Heart right ventricle (tissue), 16 donors: Measurements from ENCODE around the gene CPVL. TPM values are rescaled to one million over a fixed set of nuclear protein-coding genes. Genes with fewer than 3 reads are reported as not detected.

Experiments
- ATAC-seq, 8 donors: fragments of 200-7000 bp; cut with Tn5 transposase; one replicate each; pipeline ENCODE4 v1.9.1; 2020; ENCODE audit warnings: mild to moderate bottlenecking in 8 of 8, moderate library complexity in 8 of 8, moderate number of reproducible peaks in 1 of 8
- DNase-seq, 2 donors: peaks; one replicate each; pipeline ENCODE4 v3.0.0-alpha.2; 2020
- H3K27ac ChIP-seq, 10 donors: fragments of 200-600 bp; sonication (generic) in 2 of 10; one replicate each; pipeline versions ENCODE4 v1.5.0 to v1.8.0; 2020 to 2022; ENCODE audit warnings: mild to moderate bottlenecking in 3 of 10
- H3K27me3 ChIP-seq, 7 donors: fragments of 200-600 bp; one replicate each; pipeline ENCODE4 v1.8.0; 2021 to 2022; ENCODE audit warnings: mild to moderate bottlenecking in 2 of 7
- H3K36me3 ChIP-seq, 9 donors: fragments of 200-600 bp; sonication (generic) in 1 of 9; one replicate each; pipeline versions ENCODE4 v1.5.0 to v1.8.0; 2020 to 2022; ENCODE audit warnings: mild to moderate bottlenecking in 2 of 9
- H3K4me1 ChIP-seq, 9 donors: fragments of 200-600 bp; sonication (generic) in 1 of 9; one replicate each; pipeline versions ENCODE4 v1.5.0 to v1.8.0; 2020 to 2022; ENCODE audit warnings: mild to moderate bottlenecking in 4 of 9
- H3K4me3 ChIP-seq, 10 donors: fragments of 200-600 bp; sonication (generic) in 2 of 10; one replicate each; pipeline versions ENCODE4 v1.5.0 to v1.8.0; 2020 to 2022; ENCODE audit warnings: mild to moderate bottlenecking in 7 of 10, moderate library complexity in 2 of 10
- H3K9me3 ChIP-seq, 11 donors: fragments of 200-600 bp in 10 of 11; sonication (generic) in 2 of 11; one replicate each; pipeline versions ENCODE4 v1.5.0 to v1.8.0; 2013 to 2022; ENCODE audit warnings: mild to moderate bottlenecking in 2 of 11, control low read depth in 1 of 11, moderate library complexity in 1 of 11
- CTCF ChIP-seq, 9 donors: fragments of 200-600 bp; sonication (generic) in 2 of 9; IDR thresholded peaks; one replicate each; pipeline versions ENCODE4 v1.5.0 to v1.8.0; 2021 to 2022; ENCODE audit warnings: antibody characterized with exemption in 9 of 9, mild to moderate bottlenecking in 5 of 9, moderate library complexity in 1 of 9
- WGBS, 2 donors: extraction: QIAGEN DNeasy Blood & Tissue Kit; methylation state at CpG; one replicate each; pipeline ENCODE4 v1.1.7; 2013; ENCODE audit warnings: inconsistent platforms in 1 of 2; 5-methylcytosine and 5-hydroxymethylcytosine counted together
- intact Hi-C, 10 donors: fragments of 100-400 bp; cut with DNase I; formaldehyde crosslinking; loops; one replicate each; pipeline versions ENCODE4 v1.11.1 to v1.14.2; 2022
- polyA plus RNA-seq, 2 donors: library from polyadenylated mRNA; stranded (reverse); fragments of 200-250 nt; gene quantifications; one replicate each; pipeline ENCODE4 v1.2.3, GENCODE V29; 2013
- total RNA-seq, 10 donors: library from RNA; stranded (reverse); fragmentation: NEBNext Ultra II Directional in 3 of 10; extraction: Animal tissue kit (Norgen Biotek cat#: 25700) in 3 of 10; gene quantifications; one replicate each; pipeline versions ENCODE4 v1.2.1 to v1.2.4, GENCODE V29; 2021 to 2023
- donor health status: Arrhythmogenic right ventricular cardiomyopathy.
- donor health status: ischemic (EF 13 %, LVEDD 7.1; RV severe dilation, severe dysfunction).
- donor health status: healthy with polysubstance abuse.
- donor health status: DM: no; HTN: yes; CAD: no.
- donor health status: DM: no; HTN: no; CAD: no.
- donor health status: ischemic (EF 25% LVEDD 6.9; RV normal size, moderate dysfunction).
- donor health status: ischemic (EF 25% LVEDD 5.7; RV mildly dilated, moderate dysfunction).
- donor health status: healthy.
- donor health status: DM: yes; HTN: yes; CAD: no.
- donor health status: Ischemic cardiomyopathy.
- donor health status: ischemic (EF 35%, LVEDD 5.7; RV mildly dilated, moderate dysfunction).
- donor health status: nonischemic (EF 11% LVEDD 7.7; RV severe dilation, severe dysfunction).
- donor health status: DM: yes; HTN: yes; CAD: no.
- donor health status: PGD.
- donor health status: ischemic (EF 29% LVEDD 5.4; RV normal size, mild dysfunction).
- donor health status: nonischemic (EF 23%, LVEDD 6.1; RV moderate dilation, normal function).

Gene CPVL
- total and polyA plus RNA-seq, 12 donors = 49.4 to 215 (median 93.0) TPM

GRCh38 chr7:28960071-28960840 lies 186.1 kb downstream of the CPVL start:
- WGBS, 2 donors = 92 to 93% methylated on average over 7 of the region's 7 CpGs
- ATAC-seq (no peak), DNase-seq (no peak)
- Histone ChIP-seq H3K4me3 (no peak overlapping the region), H3K9me3 (no peaks in the 10 kb centered on the region), H3K36me3 (no peaks in the 10 kb centered on the region), H3K27me3 (peaks cover 0 to 49% (median 0%) of the 10 kb centered on the region in 7 donors), H3K27ac (no peak overlapping the region), H3K4me1 (peaks cover 12 to 40% (median 29%) of the 10 kb centered on the region in 9 donors)
- intact Hi-C loops = no loop called here
- no peak for TF ChIP-seq CTCF (IDR thresholded peaks at IDR 0.05)

GRCh38 chr7:28958980-28959347 lies 187.4 kb downstream of the CPVL start:
- peaks cover 0 to 60% (median 0%) of the 10 kb centered on the region in 7 donors for H3K27me3 ChIP-seq
- WGBS, 2 donors = 68 to 72% methylated on average over 6 of the region's 6 CpGs
- no peak for ATAC-seq
- H3K4me1 ChIP-seq = peaks cover 12 to 52% (median 35%) of the 10 kb centered on the region in 9 donors
- TF ChIP-seq CTCF (IDR thresholded peaks at IDR 0.05) = no peak
- intact Hi-C loops = loop anchor here in 9 of 10 donors (5.0 to 10.0 kb wide), 6 partner anchors 33 to 274 kb away; no protein-coding TSS in a partner anchor
- peak overlapping the region in 8 of 10 donors; percentile 49 to 69 (median 62) for H3K4me3 ChIP-seq
- no peaks in the 10 kb centered on the region for H3K9me3 ChIP-seq
- peak overlapping the region; percentile 37 to 83 (median 64) for H3K27ac ChIP-seq
- no peak for DNase-seq
- no peaks in the 10 kb centered on the region for H3K36me3 ChIP-seq

- H3K27ac ChIP-seq = peak within 1 kb of the TSS; percentile 37 to 83 (median 69)
- no peaks in the 10 kb centered on the region for H3K9me3 ChIP-seq
- peak; percentile 59 to 85 (median 78) for ATAC-seq
- peak; percentile 89 for DNase-seq
- H3K4me3 ChIP-seq = peak within 1 kb of the TSS; percentile 49 to 69 (median 62)
- peak in 2 of 9 donors; percentile 9 to 15 for TF ChIP-seq CTCF (IDR thresholded peaks at IDR 0.05)
- peaks cover 12 to 58% (median 40%) of the 10 kb centered on the region in 9 donors for H3K4me1 ChIP-seq
- intact Hi-C loops = loop anchor here in 9 of 10 donors (5.0 to 10.0 kb wide), 6 partner anchors 34 to 274 kb away; no protein-coding TSS in a partner anchor
- H3K27me3 ChIP-seq = peaks cover 0 to 60% (median 0%) of the 10 kb centered on the region in 7 donors
- H3K36me3 ChIP-seq = no peaks in the 10 kb centered on the region
- WGBS, 2 donors = 6 to 7% methylated on average over 66 of the region's 66 CpGs
Measured at GRCh38 chr7:28958235-28958979, 187.9 kb downstream of the CPVL start, which contains the start of gene TRIL. TSS of gene TRIL (minus strand) at chr7:28958330. CDS start at chr7:28958046, 284 bp downstream.

GRCh38 chr7:28957751-28958234 lies 188.5 kb downstream of the CPVL start:
- H3K9me3 ChIP-seq = no peaks in the 10 kb centered on the region
- peak in 1 of 9 donors; percentile 18 for TF ChIP-seq CTCF (IDR thresholded peaks at IDR 0.05)
- peaks cover 12 to 64% (median 46%) of the 10 kb centered on the region in 9 donors for H3K4me1 ChIP-seq
- ATAC-seq = peak in 7 of 8 donors; percentile 6 to 39 (median 18)
- WGBS, 2 donors = 2 to 3% methylated on average over 47 of the region's 47 CpGs
- H3K36me3 ChIP-seq = no peaks in the 10 kb centered on the region
- peak overlapping the region; percentile 14 to 83 (median 69) for H3K27ac ChIP-seq
- no peak for DNase-seq
- intact Hi-C loops = loop anchor here in 9 of 10 donors (1.0 to 10.0 kb wide), 11 partner anchors 31 to 273 kb away; no protein-coding TSS in a partner anchor
- peak overlapping the region; percentile 36 to 69 (median 62) for H3K4me3 ChIP-seq
- H3K27me3 ChIP-seq = peaks cover 0 to 60% (median 0%) of the 10 kb centered on the region in 7 donors
